GM18511 (cell line): ENCODE results near the gene PPP1R9B.

ENCODE experiments used
- ATAC-seq: cut with Tn5 transposase; IDR thresholded peaks from one replicate; pipeline ENCODE4 v1.9.1; 2021; ENCODE audit warnings: mild to moderate bottlenecking, moderate library complexity; ENCODE audit not compliant: unreplicated experiment

Gene PPP1R9B

DNA sequence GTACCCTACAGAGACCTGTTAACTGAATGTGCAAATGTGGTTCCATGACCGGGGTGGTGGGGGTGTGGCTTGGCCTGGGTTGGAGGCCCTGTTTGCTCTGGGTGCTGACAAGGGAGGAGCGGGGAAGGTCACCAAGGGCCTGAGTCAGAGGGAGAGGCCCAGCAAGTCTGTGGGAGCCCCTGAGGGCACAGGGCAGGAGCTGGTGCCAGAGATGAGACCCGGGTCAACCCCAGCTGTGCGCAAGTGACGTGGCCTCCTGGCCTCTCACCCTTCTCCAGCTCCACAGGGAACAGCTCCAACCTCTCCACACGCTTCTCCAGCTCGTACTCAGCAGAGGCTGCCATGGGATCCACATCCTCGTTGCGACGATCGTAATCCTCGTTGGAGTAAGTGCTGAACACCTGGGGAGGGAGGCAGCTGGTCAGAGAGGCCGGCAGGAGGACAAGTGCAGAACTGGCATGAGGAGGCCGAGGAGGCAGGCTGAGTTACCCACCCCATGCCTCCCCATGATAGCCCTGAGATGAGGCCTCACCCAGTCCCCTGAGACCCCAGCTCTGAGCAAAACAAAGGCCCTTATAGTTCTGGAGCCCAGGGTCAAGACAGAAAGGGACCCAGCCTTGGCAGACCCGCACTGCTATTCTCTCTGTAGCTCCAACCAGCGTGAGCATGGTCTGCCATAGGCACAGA lies 5.5 kb downstream of the PPP1R9B start:
- ATAC-seq: no peak

DNA sequence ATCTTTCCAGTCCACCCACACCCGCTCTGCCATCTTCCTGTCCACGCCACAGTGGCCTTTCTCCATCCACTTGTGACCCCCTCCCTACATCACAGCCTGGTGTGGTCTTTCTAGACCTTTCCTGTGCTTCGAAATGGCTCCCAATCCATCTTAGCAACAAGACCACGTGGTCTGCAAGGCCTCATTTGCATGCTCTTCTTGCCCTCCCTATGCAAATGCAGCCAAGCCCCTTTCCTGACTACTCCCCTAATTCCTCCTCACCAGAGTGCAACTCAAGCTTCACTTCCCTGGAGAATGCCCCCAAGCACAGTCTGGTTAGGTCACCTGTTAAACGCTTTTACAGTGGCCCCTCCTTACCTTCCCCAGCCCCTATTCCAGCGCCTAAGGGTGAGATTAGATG lies 6.1 kb downstream of the PPP1R9B start:
- ATAC-seq: no peak

DNA sequence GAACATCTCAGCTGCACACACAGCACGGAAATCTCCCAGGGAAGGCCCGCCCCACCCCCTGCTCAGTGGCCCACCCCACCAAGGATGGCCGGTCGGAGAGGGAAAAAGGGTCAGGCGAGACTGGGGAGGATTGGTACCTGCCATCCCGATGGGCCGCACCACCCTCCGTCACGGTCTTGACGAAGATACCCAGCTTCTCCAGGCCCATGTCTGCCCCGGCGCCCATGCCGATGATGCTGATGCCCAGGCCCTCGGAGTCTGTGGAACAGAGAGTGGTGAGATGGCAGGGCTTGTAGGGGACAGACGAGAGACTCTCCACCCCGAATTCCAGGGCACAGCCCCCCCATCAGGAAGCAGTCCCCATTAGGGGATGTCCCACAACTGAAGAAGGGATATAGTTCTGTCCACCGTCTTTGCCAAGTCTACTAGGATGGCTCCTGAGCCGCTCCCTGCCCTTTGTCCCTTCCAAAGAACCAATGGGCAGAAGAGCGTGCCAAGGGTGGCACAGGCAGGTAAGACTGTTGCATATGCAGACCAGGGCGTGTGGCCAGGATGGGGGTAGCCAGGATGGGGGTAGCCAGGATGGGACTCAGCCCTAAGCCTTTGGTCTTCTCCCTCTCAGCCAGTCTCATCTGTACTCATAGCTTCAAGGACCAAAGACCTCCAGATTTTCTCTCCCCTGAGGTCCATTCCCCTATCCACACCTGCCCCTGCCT lies 6.9 kb downstream of the PPP1R9B start:
- no peak for ATAC-seq

DNA sequence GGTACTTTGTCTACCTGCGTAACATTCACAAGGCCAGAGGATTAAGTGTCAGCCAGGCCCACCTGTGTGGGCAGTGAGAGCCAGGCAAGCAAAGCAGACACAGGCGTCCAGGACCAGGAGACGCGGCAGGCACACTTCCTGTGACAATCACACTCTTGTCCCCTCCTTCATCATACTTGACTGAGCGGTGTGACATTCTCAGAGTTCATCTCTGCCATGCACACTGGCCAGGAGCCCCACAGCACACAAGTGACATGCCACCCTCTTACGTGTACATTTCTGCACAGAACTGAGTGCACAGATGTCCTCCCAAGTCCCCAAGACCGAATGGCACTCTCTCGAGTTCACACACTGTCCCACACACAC lies 8.7 kb downstream of the PPP1R9B start:
- ATAC-seq: no peak

DNA sequence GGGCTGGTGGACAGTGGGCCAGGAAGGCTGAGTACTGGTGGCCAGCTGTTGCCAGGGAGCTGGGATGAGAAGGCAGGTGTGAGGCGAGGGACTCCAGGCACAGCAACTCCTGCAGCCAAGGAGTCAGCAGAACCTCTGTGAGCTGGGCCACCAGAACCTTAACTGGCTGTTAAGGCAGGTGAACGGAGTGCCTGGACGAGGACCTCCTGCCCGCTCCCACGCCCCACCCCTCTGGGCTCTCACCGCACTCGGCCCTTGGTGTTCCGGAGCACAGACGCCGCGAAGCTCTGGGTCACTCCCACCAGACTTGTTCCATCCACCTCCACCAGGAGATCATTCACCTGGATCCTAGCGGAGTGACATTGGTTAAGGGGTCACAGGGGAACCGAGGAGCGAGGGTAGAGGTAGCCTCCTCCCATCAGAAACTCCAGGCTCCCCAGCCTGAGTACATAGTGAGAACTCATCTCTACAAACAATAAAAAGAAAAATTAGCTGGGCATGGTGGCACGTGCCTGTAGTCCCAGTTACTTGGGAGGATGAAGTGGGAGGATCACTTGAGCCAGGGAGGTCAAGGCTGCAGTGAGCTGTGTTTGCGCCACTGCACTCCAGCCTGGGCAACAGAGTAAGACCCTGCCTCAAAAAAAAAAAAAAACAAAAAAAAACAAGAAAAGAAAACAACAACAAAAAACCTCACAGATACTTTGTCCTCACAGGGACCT lies 9.3 kb downstream of the PPP1R9B start:
- ATAC-seq: no peak

DNA sequence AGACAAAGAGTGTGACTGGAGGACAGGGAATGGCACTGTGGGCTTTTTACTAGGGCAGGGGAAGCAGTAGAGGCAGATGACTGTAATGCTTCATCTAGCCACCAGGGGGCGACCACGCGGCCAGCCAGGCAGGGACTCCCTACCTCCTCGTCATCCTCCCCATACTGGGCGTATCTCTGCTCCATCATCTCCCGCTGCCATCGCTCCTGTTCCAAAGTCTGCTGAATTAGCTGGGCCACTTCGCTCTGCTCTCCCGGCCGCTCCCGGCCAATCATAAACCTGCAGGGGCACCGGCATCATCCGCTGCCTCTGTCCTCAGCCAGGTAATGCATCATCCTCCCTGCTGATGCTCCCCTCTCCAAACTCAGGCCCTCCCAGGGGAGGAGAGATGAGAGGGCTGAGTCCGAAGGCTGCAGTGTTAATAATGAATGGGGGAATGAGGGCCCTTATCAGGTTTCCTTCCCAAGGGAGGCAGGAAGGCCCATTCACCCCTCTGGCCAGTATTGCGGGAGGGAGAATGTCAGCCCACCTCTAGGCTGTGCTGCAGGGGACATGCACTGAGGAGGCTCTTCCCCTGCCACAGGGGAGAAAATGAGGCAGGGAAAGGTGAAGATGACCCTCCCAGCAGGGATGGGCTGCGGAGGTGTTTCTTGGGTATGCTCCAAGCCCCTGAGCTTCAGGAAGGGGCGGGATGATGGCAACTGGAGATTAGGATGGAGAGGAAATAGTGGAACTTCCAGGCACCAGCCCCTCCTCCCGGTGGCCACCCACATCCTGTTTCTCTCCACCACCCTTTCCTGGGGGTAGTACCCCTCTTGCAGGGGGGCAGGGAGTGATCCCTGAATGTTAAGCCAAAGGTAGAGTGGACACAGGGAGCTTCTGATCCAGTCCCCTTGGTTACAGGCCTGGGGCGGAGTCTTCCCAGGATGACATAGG lies 10.3 kb downstream of the PPP1R9B start:
- no peak for ATAC-seq

DNA sequence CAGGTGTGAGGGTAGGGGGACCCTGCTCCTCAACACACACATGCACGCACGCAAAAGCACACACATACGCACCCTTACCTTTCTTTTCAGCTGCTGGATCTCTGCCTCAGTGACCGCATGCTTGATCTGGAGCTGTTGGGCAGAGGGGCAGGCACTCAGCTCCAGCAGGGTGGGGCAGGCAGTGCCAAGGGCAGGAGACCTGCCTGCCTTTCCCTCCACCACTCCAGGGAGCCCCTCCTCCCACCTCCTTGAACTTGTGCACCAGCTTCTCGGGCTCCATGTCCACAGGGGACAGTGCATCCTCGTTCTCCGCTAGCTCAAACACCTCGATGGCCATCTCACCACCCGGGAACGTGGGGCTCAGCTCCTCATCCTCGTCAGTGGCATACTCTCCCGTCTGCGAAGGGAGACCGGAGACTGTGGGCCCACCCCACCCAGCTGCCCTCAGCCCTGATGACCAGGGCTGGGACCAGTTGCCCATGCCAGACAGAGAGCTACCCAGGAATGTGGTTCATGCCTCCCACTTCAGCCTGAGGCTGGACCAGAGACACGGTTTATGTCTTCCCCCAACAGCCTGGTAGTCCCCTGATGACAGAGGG lies 11.2 kb downstream of the PPP1R9B start:
- no peak for ATAC-seq

DNA sequence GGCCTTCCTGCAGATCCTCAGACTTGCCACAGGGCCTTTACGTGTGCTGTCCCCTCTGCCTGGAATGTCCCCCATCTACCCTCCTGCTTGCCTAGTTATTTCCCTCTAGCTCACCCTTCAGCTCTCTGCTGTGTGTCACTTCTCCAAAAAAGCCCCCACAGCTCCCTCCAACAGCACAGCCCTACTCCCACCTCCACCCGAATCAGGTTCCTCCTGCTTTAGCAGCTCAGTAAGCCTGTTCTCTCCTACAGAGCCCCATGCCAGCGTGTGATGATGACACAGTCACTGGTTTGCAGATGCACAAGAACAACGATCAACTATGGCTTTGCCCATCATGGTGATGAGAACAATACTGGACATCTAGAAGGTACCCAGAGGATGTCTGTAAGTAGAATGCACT lies 13.4 kb downstream of the PPP1R9B start:
- no peak for ATAC-seq

DNA sequence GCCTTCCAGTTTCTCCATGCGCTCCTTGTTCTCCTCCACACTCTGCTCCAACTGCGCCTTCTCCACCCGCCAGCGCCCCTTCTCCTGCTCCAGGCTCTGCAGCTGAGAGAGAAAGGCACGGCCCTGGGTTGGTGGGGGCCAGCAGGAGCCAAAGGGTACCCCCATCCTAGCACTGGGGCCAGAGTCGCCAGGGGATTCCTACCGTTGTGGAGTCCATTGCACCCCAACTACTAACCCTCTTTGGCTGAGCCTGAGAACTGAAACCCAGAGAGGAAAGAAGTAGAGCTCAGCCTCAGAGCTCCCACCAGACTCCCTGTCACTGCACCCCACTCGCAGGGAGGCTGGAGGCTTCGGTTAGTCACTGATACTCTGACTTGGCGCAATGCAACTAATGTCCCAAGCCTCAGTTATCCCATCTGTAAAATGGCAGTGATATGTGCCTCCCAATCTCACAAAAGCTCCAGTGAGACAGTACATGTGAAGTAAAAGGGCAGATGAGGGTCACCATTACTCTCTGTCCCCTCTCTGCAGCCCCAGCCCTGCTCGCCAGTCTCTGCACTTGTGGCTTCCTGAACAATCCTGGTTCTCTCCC lies 14.3 kb downstream of the PPP1R9B start:
- ATAC-seq: no peak

DNA sequence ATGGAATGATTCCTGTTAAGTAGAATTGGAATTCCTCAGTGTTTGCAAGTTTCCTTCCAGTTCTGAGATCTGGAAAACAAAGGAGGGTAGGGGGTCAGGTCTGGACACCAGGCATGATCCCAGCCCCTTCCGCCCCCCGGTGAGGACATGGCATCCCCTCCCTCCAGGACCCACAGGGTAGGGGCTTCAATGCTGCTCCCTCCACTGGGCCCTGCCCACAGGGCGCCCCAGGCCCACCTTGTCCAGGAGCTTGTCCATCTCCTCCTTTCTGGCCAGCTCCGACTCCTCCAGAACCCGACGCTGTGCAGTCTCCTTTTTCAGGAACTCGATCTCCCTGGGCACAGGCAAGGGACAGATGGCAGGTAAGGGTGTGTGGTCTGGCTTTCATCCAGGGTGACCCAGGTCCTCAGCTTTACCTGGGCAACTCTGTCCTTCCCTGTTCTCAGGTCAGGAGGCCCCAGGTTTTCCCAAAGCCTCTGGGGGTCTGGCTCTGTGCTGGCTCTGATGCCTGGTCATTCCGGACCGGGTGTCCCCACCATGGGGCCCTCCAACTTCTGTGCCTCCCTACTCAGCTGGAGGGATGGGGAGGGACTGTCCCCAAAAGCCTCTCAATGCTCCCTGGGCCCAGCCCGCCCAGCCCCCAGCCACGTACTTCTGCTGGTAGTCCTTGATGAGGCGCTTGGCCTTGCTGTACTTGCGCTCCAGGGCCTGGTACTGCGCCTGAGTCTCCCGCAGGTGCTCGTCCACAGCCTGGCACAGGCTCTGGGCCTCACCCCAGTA lies 15.0 kb downstream of the PPP1R9B start:
- no peak for ATAC-seq

DNA sequence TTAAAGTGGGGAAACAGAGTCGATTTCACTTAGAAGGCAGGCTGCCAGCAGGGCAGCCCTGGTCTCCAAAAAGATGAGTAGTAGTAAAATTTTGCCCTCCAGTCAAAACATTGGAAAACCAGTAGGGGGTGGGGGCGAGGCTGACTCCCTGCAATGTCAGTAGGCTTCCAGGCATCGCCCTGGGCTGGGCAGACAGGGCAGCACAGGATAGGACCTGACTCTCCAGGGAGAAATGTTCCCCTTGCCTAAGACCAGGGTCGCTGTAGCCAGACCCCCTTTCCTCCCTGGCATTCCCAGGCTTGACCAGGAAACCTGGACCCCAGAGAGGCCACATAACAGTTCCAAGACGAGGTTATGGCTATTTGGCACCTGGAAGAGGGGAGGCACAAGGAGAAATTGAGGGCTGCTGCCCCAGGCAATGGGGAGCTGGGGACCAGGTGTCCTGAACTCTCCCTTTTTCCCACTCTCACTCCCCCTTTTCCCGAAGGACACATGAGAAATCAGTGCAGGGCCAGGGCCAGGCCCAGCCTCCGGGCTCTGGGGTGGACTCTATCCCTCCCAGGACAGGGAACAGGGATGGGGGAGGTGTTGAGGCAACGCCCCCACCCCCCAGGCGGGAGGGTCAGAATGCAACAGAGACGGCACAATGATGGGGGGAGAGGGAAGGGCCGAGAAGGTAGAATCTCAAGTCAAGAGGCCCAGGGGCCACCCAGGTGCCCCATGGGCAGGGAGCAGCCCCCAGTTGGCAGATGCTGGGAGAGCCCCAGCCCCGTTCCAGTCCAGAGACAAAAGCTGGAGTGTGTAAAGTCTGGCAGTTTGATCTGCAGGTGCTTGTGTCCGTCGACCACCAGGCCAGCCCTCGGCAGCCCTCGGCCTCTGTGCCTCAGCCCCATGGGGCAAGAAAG lies 16.0 kb downstream of the PPP1R9B start:
- ATAC-seq: no peak

DNA sequence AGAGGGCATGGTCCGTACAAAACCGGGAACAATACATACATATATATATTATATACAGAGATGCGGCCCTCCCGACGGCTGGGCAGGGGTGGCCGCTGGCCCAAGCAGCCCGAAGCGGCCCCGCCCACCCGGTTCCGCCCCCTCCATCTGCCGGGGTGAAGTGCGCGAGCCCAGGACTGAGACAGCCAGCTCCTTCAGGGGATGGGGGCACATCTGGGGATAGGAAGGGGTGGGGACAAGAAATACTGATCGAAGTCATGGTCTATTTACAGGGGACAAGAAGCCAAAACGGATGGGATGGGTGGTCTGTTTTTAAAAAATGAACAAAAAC lies 16.7 kb downstream of the PPP1R9B start:
- ATAC-seq: no peak

DNA sequence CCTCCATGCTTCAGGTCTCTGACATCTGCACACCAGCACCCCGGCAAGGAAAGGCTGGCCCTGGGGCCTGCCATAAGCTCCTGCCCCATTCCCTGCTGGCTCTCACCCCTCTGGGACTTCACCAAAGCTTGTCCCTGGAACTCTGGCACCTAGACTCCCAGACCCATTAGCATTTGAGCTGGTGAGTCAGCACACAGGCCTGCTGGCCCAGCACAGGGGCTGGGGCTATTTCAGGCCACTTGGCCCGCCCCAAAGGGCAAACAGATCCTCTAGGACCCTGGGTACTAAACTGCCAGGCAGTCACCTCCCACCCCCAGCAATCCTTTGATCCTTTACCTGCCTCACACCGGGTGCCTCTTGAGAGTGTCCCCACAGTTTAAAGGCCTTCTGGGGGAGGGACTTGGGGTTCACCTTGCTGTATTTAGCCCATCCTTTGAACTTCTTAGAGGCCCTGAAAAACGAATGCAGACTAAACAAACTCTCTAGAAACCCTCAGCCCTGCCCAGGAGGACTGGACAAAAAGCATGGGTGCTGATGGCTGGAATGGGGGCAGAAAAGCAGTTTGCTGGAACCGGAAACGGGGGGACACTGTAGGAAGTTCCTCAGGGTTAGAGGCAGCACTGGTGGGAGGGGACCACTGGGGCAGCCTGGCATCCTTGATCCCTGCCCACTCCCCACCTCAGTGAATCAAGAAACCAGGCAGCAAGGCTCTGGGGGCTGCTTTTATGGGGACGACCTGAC lies 17.3 kb downstream of the PPP1R9B start:
- ATAC-seq: no peak

DNA sequence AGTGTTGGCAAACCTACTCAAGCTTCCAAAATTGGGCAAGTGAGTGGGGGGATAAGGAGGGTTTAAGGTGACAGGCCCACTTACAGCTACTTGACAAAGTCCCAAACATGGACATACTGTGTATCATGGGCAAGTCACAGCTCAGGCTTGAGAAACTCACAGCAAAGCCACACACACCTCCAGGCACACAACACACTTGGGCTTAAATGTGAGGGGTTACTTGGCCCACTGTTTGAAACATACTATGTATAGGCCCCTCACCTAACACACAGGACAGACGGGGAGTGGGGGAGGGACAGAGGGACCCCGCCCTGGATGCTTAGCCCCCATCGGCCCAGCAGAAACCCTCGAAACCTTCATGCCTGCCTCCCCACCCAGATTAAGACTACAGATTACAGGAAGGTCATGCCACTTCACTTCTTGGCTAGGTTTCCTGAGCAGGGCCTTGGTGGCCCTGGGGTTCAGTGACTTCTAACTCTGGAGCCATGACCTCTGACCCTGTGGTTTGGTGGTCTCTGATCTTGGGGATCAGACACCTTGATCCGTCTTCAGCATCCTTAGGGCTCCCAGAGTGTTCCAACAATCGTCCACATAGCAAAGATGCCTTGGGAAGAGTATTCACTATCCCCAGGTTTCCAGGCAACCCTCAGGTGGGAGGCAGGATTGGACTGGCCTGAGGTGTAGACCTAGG lies 18.2 kb downstream of the PPP1R9B start:
- ATAC-seq: no peak

DNA sequence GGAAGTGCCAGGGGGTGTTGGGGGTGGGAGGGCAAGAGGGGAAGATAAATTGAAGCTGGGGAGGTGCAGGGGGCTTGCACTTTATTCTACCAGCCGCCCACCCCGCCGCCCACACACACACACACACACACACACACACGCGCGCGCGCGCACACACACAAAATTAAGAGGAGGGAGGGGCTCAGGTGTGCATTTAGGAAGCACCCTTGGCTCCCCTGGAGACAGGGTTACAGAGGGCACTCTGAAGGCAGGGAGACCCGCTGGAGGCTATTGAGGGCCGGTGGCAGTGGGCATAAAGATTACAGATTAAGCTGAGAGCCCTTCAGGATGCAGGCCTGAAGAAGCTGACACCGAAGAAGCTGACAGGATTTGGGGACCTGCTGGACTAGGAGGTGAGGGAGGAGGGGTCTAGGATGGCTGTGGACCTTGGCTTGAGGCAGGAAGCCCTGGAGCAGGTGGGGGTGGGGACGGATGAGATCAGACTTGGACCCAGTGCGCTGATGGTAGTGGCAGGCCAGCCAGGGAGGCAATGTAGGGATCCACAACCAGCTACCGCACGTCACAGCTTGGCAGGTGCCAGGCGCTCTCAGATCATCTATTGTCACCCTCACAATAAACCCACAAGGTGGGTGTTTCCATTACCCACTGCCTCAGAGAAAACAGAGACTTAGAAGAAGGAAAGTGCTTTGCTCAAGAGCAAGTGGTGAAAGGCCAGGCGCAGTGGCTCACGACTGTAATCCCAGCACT lies 19.7 kb downstream of the PPP1R9B start:
- no peak for ATAC-seq

DNA sequence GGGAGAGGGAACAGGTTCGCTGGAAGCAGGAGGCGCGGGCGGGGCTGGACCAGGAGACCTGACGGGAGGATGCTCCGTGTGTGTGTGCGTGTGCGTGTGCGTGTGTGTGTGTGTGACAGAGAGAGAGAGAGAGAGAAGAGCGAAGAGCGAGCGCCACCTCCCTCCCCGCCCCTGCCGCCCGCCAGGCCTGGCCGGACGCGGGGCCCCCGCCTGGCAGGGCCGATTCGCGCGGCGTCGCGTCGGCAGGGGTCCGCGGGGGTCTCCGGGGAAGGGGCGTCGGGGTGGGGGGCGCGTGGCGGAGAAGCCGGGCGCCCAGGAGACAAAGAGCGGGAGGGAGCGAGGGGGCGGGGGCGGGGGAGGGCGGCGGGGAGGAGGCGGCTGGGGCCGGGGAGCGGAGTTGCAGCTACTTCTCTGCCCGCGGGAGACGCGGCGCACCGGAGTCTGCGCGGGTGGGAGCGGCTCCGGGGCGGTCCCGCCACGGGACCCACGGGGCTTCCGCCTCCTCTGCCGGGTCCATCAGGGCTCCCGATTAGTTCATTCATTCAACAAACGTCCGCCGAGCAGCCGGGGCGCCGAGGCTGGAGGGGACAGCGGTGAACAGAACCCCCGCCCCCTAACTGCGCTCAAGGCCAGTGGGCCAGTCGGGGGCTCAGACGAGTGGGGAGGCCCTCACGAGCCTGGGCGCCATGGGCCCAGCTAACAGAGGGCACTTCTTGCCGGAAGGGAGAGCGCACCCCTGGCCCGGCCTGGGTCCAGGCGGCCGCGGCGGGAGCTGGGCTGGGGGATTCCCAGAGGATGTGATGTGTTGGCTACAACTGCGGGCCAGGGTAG lies 20.5 kb downstream of the PPP1R9B start, which contains the start of gene SAMD14:
Gene SAMD14, minus strand, starts transcription at position 433 of the 831 bp plus-strand sequence. CDS start 5,201 bp downstream, outside the sequence.
- ATAC-seq: no peak
